HG02840 (cell line): Measurements from ENCODE around the gene SPSB2.

Experiments used
- ATAC-seq: cut with Tn5 transposase; IDR thresholded peaks from one replicate; pipeline ENCODE4 v1.9.1; 2021; ENCODE audit warnings: mild to moderate bottlenecking, moderate library complexity, moderate number of reproducible peaks; ENCODE audit not compliant: unreplicated experiment, low FRiP score

Gene SPSB2

DNA sequence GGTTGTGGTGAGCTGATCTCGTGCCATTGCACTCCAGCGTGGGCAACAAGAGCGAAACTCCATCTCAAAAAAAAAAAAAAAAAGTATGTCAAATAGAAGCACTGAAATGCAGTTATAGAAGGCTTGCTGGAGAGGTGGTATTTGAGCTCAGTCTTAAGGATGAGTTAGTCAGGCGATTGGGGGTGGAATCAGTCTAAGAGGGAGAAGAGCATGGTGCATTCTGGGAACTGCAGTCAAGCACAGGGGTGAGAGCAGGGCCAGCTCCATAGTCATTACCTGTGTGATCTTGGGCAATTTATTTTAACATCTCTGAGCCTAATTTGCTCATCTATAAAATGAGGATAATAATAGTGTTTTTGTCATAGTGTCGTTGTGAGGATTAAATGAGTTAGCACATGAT lies 38.2 kb downstream of the SPSB2 start:
- ATAC-seq: no peak

DNA sequence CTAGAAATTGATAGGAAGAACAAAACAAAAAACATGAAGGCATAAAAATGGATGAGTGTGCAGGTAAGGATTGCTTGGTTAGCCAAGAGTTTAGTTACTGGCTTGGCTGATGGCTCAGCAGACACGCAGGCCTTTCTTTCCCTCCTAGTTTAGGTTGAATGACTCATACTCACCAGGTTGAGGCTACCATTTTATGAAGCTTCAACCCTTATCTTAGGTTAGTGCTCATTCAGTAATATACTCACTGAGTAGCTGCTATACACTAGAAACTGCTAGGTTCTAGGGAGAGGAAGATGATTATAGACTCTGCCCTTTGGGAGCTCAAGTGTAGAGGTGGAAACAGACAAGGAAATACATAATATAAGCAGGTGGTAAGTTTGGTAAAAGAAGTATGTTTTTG lies 38.8 kb downstream of the SPSB2 start:
- no peak for ATAC-seq

DNA sequence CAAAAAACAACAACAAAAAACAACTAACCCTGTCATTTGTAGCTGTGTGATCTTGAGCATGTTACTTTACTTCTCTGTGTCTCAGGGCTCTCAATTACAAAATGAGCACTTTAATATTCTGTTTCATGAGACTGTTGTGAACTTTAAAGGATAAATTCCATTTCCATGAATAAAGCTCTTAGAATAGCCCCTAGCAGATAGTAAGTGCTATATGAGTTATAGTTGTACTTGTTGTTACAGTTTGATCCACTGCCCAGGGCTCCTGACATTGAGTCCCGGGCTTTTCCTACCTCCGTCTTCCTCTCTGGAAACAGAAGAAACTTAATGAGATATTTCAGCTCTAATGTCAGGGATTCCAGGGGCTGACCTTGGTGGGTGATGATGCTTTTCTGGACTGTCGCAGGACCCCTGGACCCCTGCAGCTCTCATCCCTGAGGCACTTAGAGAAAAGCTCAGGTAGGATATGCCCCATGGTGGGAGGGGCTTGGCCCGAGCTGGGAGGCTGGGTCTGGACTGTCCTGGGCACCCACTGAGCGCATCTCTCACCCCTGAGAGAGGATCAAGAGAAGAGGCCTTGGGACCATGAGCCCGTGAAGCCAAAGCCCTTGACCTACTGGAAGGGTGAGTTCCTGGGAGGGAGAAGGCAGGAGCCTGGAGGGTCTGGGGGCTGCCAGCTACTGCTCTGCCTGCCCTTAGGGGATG lies 39.8 kb downstream of the SPSB2 start:
- ATAC-seq: no peak

DNA sequence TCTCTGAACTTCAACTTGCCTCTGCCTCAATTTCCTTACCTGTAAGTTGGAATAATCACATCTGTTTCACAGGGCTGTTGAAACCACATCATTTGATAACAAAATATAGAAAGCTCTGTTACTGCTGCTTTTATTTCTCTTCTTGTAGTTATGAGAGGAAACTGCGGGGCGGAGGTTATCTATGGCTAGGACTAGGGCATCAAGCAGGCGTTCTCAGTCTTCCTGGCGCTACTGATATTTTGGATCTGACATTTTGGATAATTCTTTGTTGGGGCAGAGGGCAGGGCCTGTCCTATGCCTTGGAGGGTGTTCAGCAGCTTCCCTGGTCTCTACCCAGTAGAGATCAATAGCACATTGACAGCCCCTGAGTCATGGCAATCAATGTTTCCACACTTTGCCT lies 41.0 kb downstream of the SPSB2 start:
- ATAC-seq: no peak

DNA sequence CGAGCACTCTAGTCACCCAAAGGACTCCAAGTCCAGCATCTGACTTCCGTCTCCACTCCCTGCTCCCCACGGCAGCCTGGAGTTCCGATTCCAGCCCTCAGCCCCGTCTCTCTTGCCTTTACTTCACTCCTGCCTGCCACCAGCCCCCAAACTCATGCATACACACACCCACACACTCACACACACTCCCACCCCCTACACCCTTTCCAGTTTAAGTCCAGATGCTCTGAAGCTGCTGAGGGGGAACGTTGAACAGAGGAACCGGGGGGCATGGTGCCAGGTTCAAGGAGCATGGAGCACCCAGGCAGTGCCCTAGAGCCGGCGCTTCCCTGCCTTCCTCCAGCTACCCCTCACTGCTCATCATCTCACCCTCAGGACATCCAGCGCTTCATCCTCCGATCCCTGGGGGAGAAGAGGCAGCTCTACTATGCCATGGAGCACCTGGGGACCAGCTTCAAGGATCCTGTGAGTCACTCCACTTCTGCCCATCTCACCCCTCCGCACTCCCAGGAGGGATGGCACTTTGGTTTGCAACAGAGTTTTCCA lies 41.6 kb downstream of the SPSB2 start:
- no peak for ATAC-seq

DNA sequence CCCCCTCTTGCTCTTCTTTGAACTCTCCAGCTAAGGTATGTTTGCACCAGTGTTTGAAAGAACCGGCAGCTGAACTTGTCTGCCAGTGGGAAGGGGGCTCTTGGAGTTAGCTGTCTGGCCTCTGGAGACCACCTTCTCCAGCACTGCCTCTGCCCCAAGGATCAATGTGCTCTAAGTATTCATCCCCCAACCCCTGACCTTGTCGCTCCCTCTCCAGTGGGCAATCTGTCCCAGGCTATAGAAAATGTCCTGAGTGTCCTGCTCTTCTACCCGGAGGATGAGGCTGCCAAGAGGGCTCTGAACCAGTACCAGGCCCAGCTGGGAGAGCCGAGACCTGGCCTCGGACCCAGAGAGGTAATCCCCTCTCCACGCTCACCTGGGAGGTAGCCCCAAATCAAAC lies 42.1 kb downstream of the SPSB2 start:
- no peak for ATAC-seq

DNA sequence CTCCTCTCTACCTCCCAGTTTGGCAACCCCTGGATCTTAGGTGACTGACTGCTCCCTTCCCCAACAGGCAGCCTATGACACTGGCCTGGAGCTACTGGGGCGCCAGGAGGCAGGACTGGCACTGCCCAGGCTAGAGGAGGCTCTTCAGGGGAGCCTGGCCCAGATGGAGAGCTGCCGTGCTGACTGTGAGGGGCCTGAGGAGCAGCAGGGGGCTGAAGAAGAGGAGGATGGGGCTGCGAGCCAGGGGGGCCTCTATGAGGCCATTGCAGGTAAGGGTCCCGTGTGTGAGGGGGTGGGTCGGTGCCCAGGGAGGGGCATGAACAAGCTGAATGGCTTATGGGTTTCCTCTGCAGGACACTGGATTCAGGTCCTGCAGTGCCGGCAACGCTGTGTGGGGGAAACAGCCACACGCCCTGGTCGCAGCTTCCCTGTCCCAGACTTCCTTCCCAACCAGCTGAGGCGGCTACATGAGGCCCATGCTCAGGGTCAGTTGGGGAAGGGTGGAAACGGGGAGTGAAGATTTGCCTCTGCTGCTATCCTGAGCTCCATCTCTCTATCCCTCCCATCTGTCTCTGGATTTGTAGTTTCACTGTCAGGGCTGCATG lies 42.7 kb downstream of the SPSB2 start:
- ATAC-seq: no peak

DNA sequence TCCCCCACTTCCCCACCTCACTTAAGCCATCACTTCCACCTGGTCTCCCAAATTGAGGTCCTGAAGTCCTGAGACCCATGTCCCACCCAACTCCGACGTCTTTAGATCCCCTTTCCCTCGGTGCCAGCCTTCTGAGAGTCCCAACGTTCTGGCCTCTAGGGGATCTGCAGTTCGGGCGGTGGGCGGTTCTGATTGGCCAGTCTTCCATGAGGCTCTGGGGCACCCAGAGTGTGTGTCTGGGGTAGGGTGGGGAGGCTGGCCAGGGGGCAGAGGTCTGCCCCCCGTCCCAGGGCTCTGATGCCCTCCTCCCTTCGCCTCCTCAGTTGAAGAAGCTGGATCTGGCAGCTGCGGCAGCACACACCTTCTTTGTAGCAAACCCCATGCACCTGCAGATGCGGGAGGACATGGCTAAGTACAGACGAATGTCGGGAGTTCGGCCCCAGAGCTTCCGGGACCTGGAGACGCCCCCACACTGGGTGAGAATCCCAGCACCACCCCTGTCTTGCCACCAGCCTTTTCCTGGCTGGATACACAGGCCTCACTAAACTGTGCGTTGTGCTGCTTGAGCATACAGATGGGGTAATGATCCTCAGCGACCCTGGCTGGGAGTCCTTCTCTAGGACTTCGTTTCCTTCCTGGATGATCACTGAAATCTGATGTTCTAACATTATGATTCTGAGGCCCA lies 43.4 kb downstream of the SPSB2 start:
- no peak for ATAC-seq

DNA sequence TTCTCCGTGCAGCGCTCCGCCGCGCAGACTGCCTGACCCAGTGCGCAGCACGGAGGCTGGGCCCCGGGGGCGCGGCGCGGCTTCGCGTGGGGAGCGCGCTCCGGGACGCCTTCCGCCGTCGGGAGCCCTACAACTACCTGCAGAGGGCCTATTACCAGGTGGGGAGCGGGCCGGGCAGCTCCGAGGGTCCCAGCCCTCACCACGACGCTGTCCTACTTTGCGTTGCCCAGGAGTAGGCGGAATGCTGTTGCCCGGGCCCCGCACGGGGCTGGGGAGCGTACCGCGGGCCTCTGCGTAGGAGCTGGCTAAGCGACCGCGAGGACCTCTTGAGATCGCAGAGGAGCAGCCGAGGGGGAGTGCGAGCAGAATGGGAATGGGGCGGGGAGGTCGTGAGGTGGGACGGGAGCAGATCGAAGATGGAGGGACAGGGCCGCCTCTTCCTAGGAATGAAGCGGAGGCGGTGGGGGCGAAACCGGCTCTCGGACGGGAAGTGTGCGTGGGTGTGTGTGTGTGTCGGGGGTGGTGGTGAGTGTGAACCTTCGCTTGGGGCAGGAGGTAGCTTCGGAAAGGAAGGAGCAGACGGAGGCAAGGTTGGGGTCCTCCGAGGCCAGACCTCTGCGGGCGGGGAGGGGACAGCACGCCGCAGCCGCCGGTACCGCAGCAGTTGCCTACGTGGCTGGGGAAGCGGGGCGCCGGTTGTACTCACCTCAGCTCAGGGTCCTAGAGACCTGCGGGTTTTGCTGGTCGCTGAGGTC lies 44.1 kb downstream of the SPSB2 start:
- no peak for ATAC-seq

DNA sequence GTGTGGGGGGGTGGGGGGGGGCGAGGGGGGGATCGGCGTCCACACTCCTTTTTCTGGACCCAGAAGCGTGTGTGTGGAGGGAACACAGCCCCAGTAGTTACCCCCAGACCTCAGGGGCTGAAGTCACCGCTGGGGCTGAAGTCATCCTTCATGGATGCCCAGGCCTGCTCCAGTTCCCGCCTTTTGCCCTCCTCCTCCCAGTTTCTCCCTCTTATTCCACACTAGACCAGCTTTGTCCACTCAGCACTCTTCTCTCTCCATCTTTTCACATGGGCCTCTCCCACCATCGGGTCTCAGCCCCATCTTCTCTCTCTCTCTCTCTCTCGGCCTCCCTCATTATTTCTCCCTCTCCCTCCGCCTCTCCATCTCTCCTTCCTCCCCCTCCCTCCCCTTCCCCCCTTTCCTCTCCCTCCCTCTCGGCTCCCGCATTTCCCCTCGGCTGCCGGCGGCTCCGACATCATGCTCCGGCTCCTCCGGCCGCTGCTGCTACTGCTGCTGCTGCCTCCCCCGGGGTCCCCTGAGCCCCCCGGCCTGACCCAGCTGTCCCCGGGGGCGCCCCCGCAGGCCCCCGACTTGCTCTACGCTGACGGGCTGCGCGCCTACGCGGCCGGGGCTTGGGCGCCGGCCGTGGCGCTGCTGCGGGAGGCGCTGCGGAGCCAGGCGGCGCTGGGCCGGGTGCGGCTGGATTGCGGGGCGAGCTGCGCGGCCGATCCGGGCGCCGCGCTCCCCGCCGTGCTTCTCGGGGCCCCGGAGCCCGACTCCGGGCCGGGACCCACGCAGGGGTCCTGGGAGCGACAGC lies 44.9 kb downstream of the SPSB2 start, which contains the start of gene P3H3:
P3H3 (plus strand) TSS at position 426 of the 799 bp plus-strand sequence; CDS start at position 460, 34 bp downstream.
- ATAC-seq: no peak

DNA sequence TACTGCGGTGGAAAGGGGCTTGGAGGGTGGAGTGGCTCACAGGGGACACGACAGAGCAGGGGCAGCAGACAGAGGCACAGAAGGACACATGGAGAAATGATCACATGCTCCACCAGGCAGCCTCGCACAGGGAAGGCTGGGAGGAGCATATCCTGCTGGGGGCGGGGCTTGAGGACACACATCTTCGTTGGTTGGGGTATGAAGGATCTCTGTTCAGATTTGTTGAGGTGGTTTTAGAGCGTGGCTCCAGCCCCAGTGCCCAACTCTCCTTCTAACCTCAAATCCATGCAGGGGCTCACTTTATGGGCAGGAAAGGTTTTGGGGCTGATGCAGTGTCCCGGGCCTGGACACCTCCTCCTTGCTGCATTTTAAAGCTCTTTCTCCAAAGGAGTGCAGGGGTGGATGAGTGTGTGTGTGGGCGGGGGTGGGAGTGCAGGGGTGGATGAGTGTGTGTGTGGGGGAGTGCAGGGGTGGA lies 45.6 kb downstream of the SPSB2 start:
- no peak for ATAC-seq

DNA sequence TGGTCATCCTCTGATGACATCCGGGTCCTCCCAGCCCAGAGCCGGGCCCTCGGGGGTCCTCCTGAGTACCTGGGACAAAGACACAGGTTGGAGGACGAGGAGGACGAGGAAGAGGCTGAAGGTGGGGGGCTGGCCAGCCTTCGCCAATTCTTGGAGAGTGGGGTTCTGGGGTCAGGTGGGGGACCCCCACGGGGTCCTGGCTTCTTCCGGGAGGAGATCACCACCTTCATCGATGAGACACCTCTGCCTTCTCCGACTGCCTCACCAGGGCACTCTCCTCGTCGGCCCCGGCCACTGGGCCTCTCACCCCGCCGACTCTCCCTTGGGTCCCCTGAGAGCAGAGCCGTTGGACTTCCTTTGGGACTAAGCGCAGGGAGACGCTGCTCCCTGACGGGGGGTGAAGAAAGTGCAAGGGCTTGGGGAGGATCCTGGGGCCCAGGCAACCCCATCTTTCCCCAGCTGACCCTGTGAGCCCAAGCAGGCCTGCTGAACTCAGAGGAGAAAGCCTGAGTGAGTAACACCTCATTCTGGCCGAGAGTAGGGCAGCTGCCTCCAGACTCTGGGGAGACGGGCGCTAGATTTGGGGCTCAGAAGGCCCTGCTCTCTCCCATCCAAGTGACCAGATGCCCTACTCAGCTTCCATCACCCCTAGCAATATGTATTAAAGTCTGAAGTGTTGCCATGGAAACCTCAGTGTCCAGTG lies 46.2 kb downstream of the SPSB2 start:
- no peak for ATAC-seq

DNA sequence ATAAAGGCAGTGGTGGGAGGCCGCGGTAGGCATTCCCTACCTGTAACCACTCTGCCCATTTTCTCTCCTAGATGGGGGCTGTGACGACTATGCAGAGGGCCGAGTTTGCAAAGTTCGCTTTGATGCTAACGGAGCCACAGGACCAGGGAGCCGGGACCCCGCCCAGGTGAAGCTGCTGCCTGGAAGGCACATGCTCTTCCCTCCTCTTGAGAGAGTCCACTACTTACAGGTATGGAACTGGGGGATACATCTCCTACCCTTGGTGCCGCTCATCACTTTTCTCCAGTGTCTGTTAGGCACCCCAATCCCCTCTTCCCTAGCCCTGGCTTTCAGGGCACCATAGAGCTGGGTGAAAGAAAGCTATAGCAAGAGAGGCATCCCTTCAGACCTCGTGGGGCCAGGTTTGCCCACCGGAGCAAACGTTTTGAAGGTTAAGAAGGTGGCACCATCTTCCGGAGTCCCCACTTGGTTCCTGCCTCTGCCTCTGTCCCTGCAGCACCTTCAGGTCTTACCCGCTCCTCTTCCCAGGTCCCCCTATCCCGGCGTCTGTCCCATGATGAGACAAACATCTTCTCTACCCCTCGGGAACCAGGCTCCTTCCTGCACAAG lies 46.9 kb downstream of the SPSB2 start:
- ATAC-seq: no peak

DNA sequence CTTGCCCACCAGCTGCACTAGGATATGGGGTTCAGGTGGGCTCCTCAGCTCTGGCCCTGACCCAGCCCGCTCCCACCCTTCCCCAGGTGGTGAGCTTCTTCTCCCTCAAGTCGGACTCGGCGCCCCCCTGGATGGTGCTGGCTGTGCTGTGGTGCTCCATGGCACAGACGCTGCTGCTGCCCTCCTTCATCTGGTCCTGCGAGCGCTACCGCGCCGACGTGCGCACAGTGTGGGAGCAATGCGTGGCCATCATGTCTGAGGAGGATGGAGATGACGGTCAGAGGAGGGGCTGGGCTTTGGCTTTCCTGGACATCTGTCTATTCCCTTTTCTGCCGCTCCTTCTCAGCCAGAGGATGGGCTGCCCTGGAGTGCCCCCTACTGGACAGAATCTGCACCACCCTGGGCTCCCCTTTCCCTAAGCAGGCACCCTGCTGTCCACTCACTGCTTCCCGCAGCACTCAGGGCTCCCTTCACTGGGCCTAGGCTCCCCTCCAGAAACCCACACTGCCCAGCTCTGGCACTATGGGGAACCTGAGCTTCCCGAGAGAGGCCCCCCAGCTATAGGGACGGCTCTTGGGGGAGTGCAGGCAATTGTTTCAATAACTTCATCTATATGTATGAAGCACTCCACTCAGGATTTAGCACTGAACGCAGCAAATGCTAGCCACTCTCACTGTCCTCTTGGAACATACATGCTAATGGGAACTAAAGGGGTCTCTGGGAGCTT lies 47.5 kb downstream of the SPSB2 start:
- ATAC-seq: no peak

DNA sequence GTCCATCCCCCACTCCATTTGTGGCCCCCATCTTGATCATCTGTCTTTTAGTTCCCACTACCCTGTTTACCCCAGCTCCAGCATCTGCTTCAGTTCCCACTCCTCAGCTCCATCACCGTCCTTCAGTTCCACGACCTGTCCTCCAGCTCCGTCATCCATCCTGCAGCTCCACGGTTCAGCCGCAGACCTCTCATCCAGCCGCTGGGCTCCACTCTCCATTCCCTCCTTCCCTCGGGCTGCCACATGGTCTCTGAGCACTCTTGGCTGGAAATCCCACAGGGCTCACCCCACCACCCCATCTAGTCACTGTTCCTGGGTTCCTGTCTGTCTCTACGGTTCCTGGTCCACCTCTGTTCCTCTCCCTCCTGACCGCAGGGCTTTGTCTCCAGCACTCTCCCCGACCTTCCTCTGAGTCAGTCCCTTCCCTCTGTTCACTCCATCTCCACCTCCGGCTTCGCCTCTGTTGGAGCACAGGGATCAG lies 48.2 kb downstream of the SPSB2 start:
- no peak for ATAC-seq

DNA sequence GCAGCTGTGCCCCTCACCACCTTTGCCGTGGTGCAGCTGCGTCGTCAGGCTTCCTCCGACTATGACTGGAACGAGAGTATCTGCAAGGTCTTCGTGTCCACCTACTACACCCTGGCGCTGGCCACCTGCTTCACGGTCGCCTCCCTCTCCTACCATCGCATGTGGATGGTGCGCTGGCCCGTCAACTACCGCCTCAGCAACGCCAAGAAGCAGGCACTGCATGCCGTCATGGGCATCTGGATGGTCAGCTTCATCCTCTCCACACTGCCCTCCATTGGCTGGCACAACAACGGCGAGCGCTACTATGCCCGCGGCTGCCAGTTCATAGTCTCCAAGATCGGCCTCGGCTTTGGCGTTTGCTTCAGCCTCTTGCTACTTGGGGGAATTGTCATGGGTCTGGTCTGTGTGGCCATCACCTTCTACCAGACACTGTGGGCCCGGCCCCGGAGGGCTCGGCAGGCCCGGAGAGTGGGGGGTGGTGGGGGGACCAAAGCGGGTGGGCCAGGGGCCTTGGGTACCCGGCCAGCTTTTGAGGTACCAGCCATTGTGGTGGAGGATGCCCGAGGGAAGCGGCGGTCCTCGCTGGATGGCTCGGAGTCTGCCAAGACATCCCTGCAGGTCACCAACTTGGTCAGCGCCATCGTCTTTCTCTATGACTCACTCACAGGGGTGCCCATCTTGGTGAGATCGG lies 48.9 kb downstream of the SPSB2 start:
- no peak for ATAC-seq
